GM18907 (cell line): Measurements from ENCODE around the gene PAPSS2.

Source experiments
- ATAC-seq: cut with Tn5 transposase; IDR thresholded peaks from one replicate; pipeline ENCODE4 v1.9.1; 2021; ENCODE audit warnings: mild to moderate bottlenecking, moderate library complexity; ENCODE audit not compliant: unreplicated experiment

PAPSS2 gene

GRCh38 chr10:87669752-87670151 lies 10.1 kb downstream of the PAPSS2 start:
- ATAC-seq = no peak

- ATAC-seq = no peak
Observed at GRCh38 chr10:87670586-87670985, 10.9 kb downstream of the PAPSS2 start.

GRCh38 chr10:87671139-87671815 lies 11.6 kb downstream of the PAPSS2 start:
- no peak for ATAC-seq

GRCh38 chr10:87672551-87672950 lies 12.9 kb downstream of the PAPSS2 start:
- no peak for ATAC-seq

- ATAC-seq = no peak
Observed at GRCh38 chr10:87674943-87675342, 15.3 kb downstream of the PAPSS2 start.

- ATAC-seq = no peak
Observed at GRCh38 chr10:87675396-87676376, 16.0 kb downstream of the PAPSS2 start.

- no peak for ATAC-seq
Observed at GRCh38 chr10:87677595-87677994, 17.9 kb downstream of the PAPSS2 start.

- no peak for ATAC-seq
Observed at GRCh38 chr10:87678302-87678701, 18.6 kb downstream of the PAPSS2 start.

GRCh38 chr10:87683356-87683755 lies 23.7 kb downstream of the PAPSS2 start:
- ATAC-seq = no peak

GRCh38 chr10:87684001-87684638 lies 24.4 kb downstream of the PAPSS2 start:
- ATAC-seq = no peak

- ATAC-seq = no peak
Observed at GRCh38 chr10:87685832-87686574, 26.3 kb downstream of the PAPSS2 start.

- no peak for ATAC-seq
Observed at GRCh38 chr10:87691506-87692070, 31.9 kb downstream of the PAPSS2 start.

- ATAC-seq = no peak
Observed at GRCh38 chr10:87692956-87693484, 33.3 kb downstream of the PAPSS2 start.

- ATAC-seq = no peak
Observed at GRCh38 chr10:87694011-87694794, 34.5 kb downstream of the PAPSS2 start.

GRCh38 chr10:87695074-87695473 lies 35.4 kb downstream of the PAPSS2 start:
- no peak for ATAC-seq

GRCh38 chr10:87696922-87697745 lies 37.5 kb downstream of the PAPSS2 start:
- no peak for ATAC-seq

- no peak for ATAC-seq
Observed at GRCh38 chr10:87700031-87700796, 40.5 kb downstream of the PAPSS2 start.
